ENCODE data around the gene TFAP2A. TPM values are rescaled to one million over a fixed set of nuclear protein-coding genes. Genes with fewer than 3 reads are reported as not detected.

The TFAP2A gene
- total RNA-seq, 2 donors from 2014 or later, result 0.27 to 0.99 TPM

GRCh38 chr6:10425975-10426780, 11.3 kb upstream of the TFAP2A start:
- peaks cover 52% of the 10 kb centered on the region for H3K27me3 ChIP-seq
- peak overlapping the region; percentile 47 for H3K4me3 ChIP-seq
- no peak for TF ChIP-seq CTCF (IDR thresholded peaks at IDR 0.05)
- H3K4me1 ChIP-seq, result peaks cover 7% of the 10 kb centered on the region
- no peak overlapping the region for H3K27ac ChIP-seq
- intact Hi-C loops (cut with DNase I), result loop anchor here (10.0 kb wide), 1 partner anchor 1171 kb away; no protein-coding TSS in a partner anchor
- no peaks in the 10 kb centered on the region for H3K36me3 ChIP-seq
- no peaks in the 10 kb centered on the region for H3K9me3 ChIP-seq
- H3K9ac ChIP-seq (ENCODE audit: low read depth in 2 of 2, low read length in 2 of 2), result peak overlapping the region in 1 of 2 donors; percentile 54
- DNase-seq, result no peak

GRCh38 chr6:10425176-10425974, 10.5 kb upstream of the TFAP2A start:
- Histone ChIP-seq H3K27me3 (peaks cover 60% of the 10 kb centered on the region), H3K4me3 (peak overlapping the region; percentile 47), H3K27ac (no peak overlapping the region), H3K36me3 (no peaks in the 10 kb centered on the region), H3K9ac (ENCODE audit: low read depth in 2 of 2, low read length in 2 of 2) (peak overlapping the region in 1 of 2 donors; percentile 54), H3K4me1 (peaks cover 7% of the 10 kb centered on the region), H3K9me3 (no peaks in the 10 kb centered on the region)
- no peak for TF ChIP-seq CTCF (IDR thresholded peaks at IDR 0.05)
- intact Hi-C loops (cut with DNase I), result loop anchor here (10.0 kb wide), 1 partner anchor 1171 kb away; no protein-coding TSS in a partner anchor
- DNase-seq, result no peak

GRCh38 chr6:10424040-10424439, 9.2 kb upstream of the TFAP2A start:
- Histone ChIP-seq H3K4me1 (peaks cover 7% of the 10 kb centered on the region), H3K9ac (ENCODE audit: low read depth in 2 of 2, low read length in 2 of 2) (no peak overlapping the region), H3K9me3 (no peaks in the 10 kb centered on the region), H3K27me3 (peaks cover 73% of the 10 kb centered on the region), H3K27ac (no peak overlapping the region), H3K4me3 (no peak overlapping the region), H3K36me3 (no peaks in the 10 kb centered on the region)
- intact Hi-C loops (cut with DNase I), result loop anchor here (10.0 kb wide), 1 partner anchor 1169 kb away; no protein-coding TSS in a partner anchor
- TF ChIP-seq CTCF (IDR thresholded peaks at IDR 0.05), result no peak
- no peak for DNase-seq

GRCh38 chr6:10422737-10423034, 7.8 kb upstream of the TFAP2A start:
- TF ChIP-seq CTCF (IDR thresholded peaks at IDR 0.05), result no peak
- Histone ChIP-seq H3K4me1 (peaks cover 7% of the 10 kb centered on the region), H3K27me3 (peaks cover 87% of the 10 kb centered on the region), H3K9ac (ENCODE audit: low read depth in 2 of 2, low read length in 2 of 2) (no peak overlapping the region), H3K9me3 (no peaks in the 10 kb centered on the region), H3K4me3 (no peak overlapping the region), H3K36me3 (no peaks in the 10 kb centered on the region), H3K27ac (no peak overlapping the region)
- intact Hi-C loops (cut with DNase I), result loop anchor here (10.0 kb wide), 1 partner anchor 1168 kb away; no protein-coding TSS in a partner anchor
- DNase-seq, result no peak

- H3K9me3 ChIP-seq, result no peaks in the 10 kb centered on the region
- H3K9ac ChIP-seq (ENCODE audit: low read depth in 2 of 2, low read length in 2 of 2), result no peak overlapping the region
- no peak overlapping the region for H3K27ac ChIP-seq
- peaks cover 92% of the 10 kb centered on the region for H3K27me3 ChIP-seq
- no peak for TF ChIP-seq CTCF (IDR thresholded peaks at IDR 0.05)
- H3K4me3 ChIP-seq, result no peak overlapping the region
- peaks cover 7% of the 10 kb centered on the region for H3K4me1 ChIP-seq
- no peaks in the 10 kb centered on the region for H3K36me3 ChIP-seq
- intact Hi-C loops (cut with DNase I), result loop anchor here (10.0 kb wide), 1 partner anchor 1167 kb away; no protein-coding TSS in a partner anchor
- DNase-seq, result no peak
Measured at GRCh38 chr6:10421921-10422736, 7.3 kb upstream of the TFAP2A start.
